Left forelimb (tissue), 1 donor: ENCODE data around the gene ZNF668.

Experiments used
- DNase-seq: peaks from one replicate; pipeline ENCODE4 v3.0.0-alpha.2; 2018; ENCODE audit warnings: low spot score

ZNF668 gene

DNA sequence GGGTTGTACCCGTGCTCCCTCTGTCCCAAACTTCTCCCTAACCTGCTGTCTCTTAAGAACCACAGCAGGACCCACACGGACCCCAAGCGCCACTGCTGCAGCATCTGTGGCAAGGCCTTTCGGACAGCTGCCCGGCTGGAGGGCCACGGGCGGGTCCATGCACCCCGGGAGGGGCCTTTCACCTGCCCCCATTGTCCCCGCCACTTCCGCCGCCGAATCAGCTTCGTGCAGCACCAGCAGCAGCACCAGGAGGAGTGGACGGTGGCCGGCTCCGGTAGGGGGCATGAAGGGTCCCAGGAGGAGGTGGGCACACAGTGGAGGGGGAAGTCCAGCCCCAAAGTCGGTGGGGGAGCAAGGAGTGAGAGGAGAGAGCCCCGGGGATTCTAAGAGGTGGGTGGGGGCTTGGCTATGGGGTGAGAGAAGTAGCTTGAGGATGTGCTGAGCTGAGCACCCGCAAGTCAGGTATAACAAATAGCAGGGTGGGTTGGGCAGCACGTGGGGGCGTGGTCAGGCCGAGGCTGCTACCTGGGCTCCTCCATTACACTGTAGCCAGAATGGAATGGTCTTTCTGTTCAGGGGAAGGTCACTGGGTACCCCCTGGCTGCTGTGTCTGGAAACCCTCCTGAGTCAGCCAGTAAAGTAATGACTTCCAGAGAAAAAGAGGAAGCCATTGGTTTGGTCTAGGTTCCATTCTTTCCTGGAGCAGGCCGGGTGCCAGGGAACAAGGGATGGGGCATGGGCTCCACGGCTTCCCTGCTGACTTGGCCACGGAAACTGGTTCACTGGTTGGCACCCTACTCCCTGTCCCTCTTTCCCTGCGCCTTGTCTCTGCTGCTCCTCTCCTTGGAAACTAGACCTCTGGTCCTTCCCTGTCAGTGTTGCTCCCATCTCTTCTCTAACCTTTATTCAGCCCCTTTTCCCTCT is 7.7 kb upstream of the ZNF668 start:
- no peak for DNase-seq

DNA sequence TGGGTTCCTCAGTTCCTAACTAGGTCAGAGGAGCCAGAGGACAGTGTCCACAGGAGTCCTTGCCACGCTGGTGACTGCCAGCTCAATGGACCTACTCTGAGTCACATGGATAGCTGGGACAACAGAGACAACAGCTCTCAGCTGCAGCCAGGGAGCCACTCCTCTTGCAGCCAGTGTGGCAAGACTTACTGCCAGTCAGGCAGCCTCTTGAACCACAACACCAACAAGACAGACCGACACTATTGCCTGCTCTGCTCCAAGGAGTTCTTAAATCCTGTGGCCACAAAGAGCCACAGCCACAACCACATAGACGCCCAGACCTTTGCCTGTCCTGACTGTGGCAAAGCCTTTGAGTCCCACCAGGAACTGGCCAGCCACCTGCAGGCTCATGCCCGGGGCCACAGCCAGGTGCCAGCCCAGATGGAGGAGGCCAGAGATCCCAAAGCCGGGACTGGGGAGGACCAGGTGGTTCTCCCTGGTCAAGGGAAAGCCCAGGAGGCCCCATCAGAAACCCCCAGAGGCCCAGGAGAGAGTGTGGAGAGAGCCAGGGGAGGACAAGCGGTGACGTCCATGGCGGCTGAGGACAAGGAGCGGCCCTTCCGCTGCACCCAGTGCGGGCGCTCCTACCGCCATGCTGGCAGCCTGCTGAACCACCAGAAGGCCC is 6.8 kb upstream of the ZNF668 start:
- no peak for DNase-seq

DNA sequence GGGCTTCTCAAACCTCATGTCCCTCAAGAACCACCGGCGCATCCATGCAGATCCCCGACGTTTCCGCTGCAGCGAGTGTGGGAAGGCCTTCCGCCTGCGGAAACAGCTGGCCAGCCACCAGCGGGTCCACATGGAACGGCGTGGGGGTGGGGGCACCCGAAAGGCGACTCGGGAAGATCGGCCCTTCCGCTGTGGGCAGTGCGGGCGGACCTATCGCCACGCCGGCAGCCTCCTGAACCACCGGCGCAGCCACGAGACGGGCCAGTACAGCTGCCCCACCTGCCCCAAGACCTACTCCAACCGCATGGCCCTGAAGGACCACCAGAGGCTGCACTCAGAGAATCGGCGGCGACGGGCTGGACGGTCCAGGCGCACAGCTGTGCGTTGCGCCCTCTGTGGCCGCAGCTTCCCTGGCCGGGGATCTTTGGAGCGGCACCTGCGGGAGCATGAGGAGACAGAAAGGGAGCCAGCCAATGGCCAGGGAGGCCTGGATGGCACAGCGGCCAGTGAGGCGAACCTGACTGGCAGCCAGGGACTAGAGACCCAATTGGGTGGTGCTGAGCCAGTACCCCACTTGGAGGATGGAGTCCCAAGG is 6.1 kb upstream of the ZNF668 start:
- DNase-seq: peak; percentile 61

DNA sequence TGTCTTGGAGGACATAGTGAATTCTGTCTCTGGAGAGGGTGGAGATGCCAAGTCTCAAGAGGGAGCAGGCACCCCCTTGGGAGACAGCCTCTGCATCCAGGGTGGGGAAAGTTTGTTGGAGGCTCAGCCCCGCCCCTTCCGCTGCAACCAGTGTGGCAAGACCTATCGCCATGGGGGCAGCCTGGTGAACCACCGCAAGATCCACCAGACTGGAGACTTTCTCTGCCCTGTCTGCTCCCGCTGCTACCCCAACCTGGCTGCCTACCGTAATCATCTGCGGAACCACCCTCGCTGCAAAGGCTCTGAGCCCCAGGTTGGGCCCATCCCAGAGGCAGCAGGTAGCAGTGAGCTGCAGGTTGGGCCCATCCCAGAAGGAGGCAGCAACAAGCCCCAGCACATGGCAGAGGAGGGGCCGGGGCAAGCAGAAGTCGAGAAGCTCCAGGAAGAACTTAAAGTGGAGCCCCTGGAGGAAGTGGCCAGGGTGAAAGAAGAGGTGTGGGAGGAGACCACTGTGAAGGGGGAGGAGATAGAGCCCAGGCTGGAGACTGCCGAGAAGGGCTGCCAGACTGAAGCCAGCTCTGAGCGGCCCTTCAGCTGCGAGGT is 5.4 kb upstream of the ZNF668 start:
- DNase-seq: no peak

DNA sequence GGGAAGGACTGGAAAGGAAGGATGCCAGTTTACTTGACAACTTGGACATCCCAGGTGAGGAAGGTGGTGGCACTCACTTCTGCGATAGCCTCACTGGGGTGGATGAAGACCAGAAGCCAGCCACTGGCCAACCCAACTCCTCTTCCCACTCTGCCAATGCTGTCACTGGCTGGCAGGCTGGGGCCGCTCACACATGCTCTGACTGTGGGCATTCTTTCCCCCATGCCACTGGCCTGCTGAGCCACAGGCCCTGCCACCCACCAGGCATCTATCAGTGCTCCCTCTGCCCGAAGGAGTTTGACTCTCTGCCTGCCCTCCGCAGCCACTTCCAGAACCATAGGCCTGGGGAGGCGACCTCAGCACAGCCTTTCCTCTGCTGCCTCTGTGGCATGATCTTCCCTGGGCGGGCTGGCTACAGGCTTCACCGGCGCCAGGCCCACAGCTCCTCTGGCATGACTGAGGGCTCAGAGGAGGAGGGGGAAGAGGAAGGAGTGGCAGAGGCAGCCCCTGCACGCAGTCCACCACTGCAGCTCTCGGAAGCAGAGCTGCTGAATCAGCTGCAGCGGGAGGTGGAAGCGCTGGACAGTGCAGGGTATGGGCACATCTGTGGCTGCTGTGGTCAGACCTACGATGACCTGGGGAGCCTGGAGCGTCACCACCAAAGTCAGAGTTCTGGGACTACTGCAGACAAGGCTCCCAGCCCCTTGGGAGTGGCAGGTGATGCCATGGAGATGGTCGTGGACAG is 4.7 kb upstream of the ZNF668 start:
- DNase-seq: peak; percentile 62

DNA sequence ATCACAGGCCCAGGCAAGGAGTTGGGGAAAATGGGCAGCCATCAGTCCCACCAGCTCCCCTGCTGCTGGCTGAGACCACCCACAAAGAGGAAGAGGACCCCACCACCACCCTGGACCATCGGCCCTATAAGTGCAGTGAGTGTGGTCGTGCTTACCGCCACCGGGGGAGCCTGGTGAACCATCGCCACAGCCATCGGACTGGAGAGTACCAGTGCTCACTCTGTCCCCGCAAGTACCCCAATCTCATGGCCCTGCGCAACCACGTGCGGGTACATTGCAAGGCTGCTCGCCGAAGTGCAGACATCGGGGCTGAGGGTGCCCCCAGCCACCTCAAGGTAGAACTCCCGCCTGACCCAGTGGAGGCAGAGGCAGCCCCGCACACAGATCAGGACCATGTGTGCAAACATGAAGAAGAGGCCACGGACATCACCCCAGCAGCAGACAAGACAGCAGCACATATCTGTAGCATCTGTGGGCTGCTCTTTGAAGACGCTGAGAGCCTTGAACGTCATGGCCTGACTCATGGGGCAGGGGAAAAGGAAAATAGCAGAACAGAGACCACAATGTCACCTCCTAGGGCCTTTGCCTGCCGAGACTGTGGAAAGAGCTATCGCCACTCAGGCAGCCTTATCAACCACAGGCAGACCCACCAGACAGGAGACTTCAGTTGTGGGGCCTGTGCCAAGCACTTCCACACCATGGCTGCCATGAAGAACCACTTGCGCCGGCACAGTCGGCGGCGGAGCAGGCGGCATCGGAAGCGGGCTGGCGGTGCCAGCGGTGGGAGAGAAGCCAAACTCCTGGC is 3.8 kb upstream of the ZNF668 start:
- no peak for DNase-seq

DNA sequence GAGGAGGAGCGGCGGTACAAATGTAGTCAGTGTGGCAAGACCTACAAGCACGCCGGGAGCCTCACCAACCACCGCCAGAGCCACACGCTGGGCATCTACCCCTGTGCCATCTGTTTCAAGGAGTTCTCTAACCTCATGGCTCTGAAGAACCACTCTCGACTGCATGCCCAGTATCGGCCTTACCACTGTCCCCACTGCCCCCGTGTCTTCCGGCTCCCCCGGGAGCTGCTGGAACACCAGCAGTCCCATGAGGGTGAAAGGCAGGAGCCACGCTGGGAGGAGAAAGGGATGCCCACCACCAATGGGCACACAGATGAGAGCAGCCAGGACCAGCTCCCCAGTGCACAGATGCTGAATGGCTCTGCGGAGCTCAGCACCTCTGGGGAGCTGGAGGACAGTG is 3.0 kb upstream of the ZNF668 start:
- DNase-seq: no peak

DNA sequence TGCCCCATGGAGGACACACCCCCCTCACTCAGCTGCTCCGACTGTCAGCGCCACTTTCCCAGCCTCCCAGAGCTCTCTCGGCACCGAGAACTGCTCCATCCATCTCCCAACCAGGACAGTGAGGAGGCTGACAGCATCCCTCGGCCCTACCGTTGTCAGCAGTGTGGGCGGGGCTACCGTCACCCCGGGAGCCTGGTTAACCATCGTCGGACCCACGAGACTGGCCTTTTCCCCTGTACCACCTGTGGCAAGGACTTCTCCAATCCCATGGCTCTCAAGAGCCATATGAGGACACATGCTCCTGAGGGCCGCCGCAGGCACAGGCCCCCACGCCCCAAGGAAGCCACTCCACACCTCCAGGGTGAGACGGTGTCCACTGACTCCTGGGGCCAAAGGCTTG is 2.3 kb upstream of the ZNF668 start:
- no peak for DNase-seq

DNA sequence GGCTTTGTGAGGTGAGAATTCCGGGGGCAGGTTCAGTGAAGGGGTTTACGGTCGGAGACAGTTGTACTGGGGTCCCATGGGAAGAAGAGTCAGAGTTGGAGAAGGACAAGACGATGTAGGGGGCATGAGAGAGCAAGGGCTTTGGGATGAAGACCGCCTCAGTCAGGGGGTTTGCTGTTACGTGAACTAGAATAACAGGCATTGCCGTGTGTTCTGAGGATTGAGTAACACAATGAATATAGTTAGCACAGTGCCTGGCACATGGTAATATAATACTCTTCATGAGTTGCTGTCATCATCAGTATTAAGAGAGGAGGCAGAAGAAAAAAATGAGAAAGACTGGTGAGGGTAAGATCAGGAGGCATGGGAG is 759 bp upstream of the ZNF668 start:
- DNase-seq: no peak

DNA sequence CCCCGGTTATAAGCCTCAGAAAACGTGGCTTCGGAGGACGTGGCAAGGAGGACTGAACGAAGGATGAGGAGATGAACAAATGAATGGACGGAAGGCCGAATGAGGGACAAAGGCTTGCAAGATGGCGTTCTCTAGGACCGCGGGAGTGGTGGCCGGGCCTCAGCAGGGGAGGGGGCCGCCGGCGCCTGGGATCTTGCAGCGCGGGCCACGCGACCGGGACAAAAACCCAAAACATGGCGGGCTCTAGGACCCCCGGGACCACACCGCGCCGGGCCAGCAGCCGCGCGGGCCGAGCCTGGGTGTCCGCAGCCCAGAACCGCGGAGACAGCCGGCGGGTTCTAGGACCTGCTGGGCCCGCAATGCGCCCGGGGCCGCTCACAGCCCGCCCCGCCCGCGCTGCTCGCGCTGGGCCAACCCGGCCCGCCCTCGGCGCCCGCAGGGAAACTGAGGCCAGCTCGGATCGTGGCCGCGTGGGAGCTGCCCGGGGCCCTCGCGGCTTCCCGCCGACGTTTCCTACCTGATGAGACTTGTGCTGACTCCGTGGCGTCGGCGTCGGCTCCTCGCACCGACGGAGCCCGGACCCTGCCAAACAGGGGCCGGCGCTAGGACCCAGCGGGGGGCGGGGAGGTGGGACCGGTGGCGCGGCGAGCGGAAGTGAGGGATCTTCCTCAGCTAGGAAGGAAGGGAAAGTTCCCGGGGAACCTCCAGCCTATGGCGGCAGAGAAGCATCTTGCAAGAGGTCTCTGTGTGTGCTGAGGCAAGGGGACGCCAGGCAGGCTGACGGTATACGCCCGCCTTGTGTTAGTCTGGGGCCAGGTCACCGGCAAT is 684 bp downstream of the ZNF668 start:
- peak; percentile 96 for DNase-seq

DNA sequence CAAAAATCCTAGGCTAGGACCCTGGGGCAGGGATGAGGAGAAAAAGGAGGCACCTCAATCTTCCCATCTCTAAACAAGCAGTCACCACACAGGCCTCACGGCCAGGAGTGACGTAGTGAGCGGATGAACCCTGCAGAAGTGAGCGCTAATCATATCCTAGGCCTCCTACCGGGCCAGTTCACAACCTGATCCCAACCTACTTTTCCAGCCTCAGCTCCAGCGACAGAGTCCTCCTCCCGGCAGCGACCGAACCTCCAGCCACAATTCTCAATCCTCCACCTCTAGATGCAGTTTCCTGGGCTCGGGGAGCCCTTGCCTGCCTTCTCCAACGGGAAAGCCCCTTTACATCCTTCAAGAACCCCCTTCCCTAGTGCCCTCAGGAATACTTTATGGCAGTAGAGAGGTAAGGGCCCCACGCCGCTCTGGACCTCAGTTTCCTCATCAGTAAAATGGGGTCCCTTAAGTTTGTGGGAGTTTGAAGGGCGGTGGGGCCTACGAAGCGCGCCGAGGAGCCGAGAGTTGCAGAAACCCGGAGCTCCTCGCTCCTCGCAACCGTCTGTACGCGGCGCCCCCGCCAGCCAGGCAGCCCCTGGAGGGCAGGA is 1.4 kb downstream of the ZNF668 start:
- DNase-seq: no peak

DNA sequence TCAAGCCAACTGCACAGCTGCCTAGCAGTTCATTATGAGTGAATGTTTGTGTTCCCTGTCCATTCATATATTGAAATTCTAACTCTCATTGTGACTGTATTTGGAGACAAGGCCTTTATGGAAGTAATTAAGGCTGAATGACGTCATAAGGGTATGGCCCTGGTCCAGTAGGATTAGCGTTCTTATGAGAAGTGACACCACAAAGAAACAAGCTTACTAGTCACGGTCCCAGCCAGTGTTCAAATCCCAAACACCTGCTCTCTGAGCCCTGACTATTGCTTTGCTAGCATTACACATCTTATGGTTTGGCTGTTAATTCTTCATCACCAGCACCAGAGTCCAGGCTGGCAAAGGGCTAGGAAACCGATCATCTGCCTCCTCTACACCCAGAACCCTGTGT is 2.2 kb downstream of the ZNF668 start:
- DNase-seq: no peak

DNA sequence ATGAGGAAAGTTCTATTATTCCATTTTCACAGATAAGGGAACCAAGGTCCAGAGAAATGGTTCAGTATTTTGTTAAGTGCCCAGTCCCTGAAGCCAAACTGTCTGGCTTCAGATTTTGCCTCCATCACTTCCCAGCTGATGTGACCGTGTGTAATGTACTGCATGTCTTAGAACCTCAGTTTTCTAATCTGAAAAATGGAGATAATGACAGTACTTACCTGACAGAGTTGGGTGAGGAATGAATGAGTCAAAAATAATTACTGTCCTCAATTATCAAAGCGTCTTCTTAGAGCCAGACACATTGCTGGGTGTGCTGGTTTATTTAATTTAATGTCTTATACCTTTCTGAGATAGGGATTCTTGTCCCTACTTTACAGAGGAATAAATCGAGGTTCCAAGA is 6.7 kb downstream of the ZNF668 start:
- DNase-seq: no peak

DNA sequence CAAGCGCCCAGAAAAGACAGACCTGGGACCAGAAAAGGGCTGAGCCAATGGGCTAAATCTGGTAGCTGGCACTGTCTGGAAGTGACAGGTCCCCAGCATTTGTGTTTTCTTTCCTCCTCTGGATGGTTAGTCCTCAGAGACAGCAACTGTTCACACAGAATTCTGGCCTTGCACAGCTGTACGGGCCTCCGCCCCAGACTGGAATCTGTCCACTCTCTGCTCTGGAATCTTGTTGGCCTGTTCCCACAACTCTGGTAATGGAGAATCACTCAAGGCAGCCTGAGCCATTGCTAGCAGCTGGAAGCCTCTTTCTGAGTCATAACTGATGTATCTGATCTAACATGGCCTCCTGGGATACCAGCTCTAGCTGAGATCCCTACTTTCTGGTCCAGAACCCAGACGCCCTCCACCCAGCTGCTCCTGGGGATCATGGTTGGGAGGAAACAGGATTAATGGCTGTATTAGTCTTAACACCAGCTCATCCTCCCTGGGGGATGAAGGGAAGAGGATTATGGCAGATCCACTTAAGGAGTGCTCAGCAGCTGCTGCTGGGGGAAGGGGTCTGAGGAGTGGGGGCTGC is 9.1 kb downstream of the ZNF668 start:
- DNase-seq: peak; percentile 88

DNA sequence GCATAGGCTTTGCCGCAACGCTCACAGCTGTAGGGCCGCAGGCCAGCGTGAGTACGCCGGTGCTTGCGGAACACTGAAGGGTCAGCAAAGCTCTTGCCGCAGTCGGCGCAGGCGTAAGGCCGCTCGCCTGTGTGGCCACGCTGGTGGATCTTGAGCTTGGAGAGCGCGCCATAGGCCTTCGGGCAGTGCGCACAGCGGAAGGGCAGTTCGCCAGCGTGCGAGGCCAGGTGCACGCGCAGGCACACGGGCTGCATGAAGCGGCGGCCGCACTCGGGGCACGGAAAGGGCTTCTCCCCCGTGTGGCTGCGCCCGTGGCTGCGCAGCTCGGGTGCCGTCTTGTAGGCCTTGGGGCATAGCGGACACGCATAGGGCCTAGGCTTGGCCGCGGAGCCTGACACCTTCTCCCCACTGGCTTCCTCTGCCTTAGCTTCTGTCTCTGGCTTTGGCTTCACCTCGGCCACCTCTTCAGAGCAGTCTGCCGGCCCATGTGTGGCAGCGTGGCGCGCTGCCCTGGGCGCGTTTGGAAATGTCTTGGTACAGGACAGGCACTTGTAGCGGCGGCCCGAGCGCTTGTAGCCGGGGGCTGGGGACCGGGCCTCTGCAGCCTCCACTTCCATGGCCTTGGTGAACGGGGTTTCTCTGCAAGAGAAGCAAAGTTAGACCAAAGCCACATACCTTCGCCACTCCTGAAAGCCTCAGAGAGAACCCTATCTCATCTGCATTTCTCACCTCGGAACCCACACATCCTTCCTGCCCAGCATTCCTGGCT is 10.0 kb downstream of the ZNF668 start:
- DNase-seq: no peak

DNA sequence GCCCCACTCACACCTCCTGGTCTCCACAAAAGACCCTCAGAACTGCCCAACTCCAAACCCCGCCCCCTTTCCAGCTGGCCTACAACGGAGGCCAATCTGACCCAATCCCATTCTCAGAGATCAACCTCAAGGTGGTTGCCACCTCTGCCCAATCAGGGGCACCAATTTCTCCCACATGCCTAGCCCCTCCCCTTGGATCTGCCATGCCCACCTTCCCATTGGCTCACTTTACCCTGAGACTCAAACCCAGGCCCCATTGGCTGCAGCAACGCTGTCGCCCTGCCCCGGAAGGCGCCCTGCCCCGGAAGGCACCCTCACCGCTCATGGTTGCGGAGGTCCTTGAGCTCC is 10.6 kb downstream of the ZNF668 start:
- DNase-seq: no peak

DNA sequence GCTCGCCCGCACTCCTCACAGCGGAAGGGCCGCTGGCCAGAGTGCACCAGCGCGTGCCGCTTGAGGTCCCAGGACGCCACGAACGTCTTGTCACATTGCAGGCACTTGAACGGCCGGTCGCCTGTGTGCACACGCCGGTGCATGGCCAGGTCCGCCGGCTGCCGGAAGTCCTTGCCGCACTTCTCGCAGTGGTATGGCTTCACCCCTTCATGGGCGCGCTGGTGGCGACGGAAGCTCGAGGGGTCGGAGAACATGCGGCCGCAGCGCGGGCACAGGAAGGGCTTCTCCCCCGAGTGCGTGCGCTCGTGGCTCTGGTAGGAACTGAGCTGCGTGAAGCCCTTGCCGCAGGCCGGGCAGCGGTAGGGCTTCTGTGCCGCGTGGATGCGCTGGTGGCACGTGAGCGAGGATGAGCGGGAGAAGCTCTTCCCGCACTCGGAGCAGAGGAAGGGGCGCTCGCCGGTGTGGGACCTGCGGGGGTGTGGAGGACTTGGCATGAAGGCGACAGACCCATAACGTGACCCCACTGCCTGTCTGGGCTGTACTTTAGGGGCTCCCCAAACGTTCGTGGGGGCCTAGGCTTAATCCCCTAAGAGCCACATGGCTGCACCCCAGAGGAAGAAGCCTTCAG is 12.1 kb downstream of the ZNF668 start:
- no peak for DNase-seq

DNA sequence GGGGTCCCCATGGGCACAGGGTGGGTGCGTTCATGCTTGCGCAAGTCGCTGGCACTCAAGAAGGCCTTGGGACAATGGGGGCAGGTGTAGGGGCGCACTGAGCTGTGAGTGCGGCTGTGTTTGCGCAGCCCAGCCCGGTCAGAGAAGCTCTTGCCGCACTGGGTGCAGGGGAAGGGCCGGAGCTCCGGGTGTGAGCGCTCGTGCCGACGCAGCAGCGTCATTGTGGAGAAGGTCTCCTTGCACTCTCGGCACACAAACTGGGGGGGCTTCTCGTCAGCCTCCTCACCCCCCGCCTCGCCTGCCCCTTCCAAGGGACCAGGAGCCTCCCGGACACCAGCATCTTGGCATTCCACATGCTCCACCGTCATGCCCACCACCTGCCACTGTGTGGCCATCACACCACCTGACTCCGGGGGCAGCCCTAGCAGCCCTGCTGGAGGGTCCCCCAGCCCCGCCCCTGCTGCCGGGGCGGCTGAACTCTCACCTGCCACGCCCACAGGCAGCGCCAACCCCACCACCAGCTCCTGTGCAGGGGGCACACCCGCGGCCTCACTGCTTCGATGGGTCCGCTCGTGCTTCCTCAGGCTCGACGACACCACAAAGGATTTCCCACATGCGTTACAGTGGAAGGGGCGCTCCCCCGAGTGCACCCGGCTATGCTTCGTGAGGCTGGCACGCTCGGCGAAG is 12.8 kb downstream of the ZNF668 start:
- no peak for DNase-seq
